ENCODE results near the gene SNRNP35.
"Not testable (repeated sequence)": the region's sequence is repeated elsewhere in the genome, so short reads cannot be mapped to it uniquely, and the experiment has no call there.

The SNRNP35 gene

GRCh38 chr12:123490089-123490488 is 32.1 kb downstream of the SNRNP35 start:
- Histone ChIP-seq H3K4me3 (ENCODE audit: low read depth, low read length) (no peak overlapping the region), H3K4me1 (ENCODE audit: control insufficient read depth, insufficient read depth, low read length, unreplicated experiment) (no peaks in the 10 kb centered on the region), H2AFZ (ENCODE audit: low read length, unreplicated experiment) (no peak overlapping the region), H3K27me3 (ENCODE audit: insufficient read depth, low read length) (no peaks in the 10 kb centered on the region), H3K27ac (ENCODE audit: low read depth, low read length) (no peak overlapping the region), H3K36me3 (ENCODE audit: insufficient read depth, low read length) (no peaks in the 10 kb centered on the region), H3K79me2 (ENCODE audit: control insufficient read depth, insufficient read depth, low read length, unreplicated experiment) (no peaks in the 10 kb centered on the region)

- Histone ChIP-seq H3K27me3 (ENCODE audit: insufficient read depth, low read length) (no peaks in the 10 kb centered on the region), H3K36me3 (ENCODE audit: insufficient read depth, low read length) (no peaks in the 10 kb centered on the region), H3K79me2 (ENCODE audit: control insufficient read depth, insufficient read depth, low read length, unreplicated experiment) (no peaks in the 10 kb centered on the region), H3K4me1 (ENCODE audit: control insufficient read depth, insufficient read depth, low read length, unreplicated experiment) (no peaks in the 10 kb centered on the region), H3K27ac (ENCODE audit: low read depth, low read length) (no peak overlapping the region), H3K4me3 (ENCODE audit: low read depth, low read length) (no peak overlapping the region), H2AFZ (ENCODE audit: low read length, unreplicated experiment) (no peak overlapping the region)
Measured at GRCh38 chr12:123491056-123491455, 33.1 kb downstream of the SNRNP35 start.

- Histone ChIP-seq H3K27ac (ENCODE audit: low read depth, low read length) (no peak overlapping the region), H2AFZ (ENCODE audit: low read length, unreplicated experiment) (no peak overlapping the region), H3K27me3 (ENCODE audit: insufficient read depth, low read length) (no peaks in the 10 kb centered on the region), H3K4me3 (ENCODE audit: low read depth, low read length) (no peak overlapping the region), H3K79me2 (ENCODE audit: control insufficient read depth, insufficient read depth, low read length, unreplicated experiment) (no peaks in the 10 kb centered on the region), H3K36me3 (ENCODE audit: insufficient read depth, low read length) (no peaks in the 10 kb centered on the region), H3K4me1 (ENCODE audit: control insufficient read depth, insufficient read depth, low read length, unreplicated experiment) (no peaks in the 10 kb centered on the region)
Measured at GRCh38 chr12:123491481-123491880, 33.5 kb downstream of the SNRNP35 start.

- not testable (repeated sequence) for H2AFZ ChIP-seq (ENCODE audit: low read length, unreplicated experiment); H3K27ac ChIP-seq (ENCODE audit: low read depth, low read length); H3K79me2 ChIP-seq (ENCODE audit: control insufficient read depth, insufficient read depth, low read length, unreplicated experiment); H3K4me3 ChIP-seq (ENCODE audit: low read depth, low read length); H3K27me3 ChIP-seq (ENCODE audit: insufficient read depth, low read length); H3K36me3 ChIP-seq (ENCODE audit: insufficient read depth, low read length); H3K4me1 ChIP-seq (ENCODE audit: control insufficient read depth, insufficient read depth, low read length, unreplicated experiment)
Measured at GRCh38 chr12:123492339-123493039, 34.5 kb downstream of the SNRNP35 start.

GRCh38 chr12:123494124-123494851 is 36.3 kb downstream of the SNRNP35 start:
- Histone ChIP-seq H3K4me3 (ENCODE audit: low read depth, low read length) (no peak overlapping the region), H3K4me1 (ENCODE audit: control insufficient read depth, insufficient read depth, low read length, unreplicated experiment) (no peaks in the 10 kb centered on the region), H3K79me2 (ENCODE audit: control insufficient read depth, insufficient read depth, low read length, unreplicated experiment) (no peaks in the 10 kb centered on the region), H3K27me3 (ENCODE audit: insufficient read depth, low read length) (no peaks in the 10 kb centered on the region), H3K27ac (ENCODE audit: low read depth, low read length) (no peak overlapping the region), H2AFZ (ENCODE audit: low read length, unreplicated experiment) (no peak overlapping the region), H3K36me3 (ENCODE audit: insufficient read depth, low read length) (peaks cover 12% of the 10 kb centered on the region; the same call in 1 of the 2 replicates)

DNA sequence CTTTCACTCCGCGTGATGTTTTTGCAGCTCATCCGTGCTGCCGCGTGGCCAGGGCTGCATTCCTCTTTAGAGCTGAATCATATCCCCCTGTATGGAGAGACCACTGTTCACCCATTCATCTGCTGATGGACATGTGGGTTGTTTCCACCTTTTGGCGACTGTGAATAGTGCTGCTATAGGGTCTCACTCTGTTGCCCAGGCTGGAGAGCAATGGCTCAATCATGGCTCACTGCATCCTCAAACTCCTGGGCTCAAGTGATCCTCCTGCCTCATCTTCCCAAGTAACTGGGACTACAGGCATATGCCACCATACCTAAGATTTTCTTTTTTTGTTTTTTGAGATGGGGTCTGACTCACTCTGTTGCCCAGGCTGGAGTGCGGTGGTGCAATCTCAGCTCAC is 39.1 kb downstream of the SNRNP35 start:
- H3K4me1 ChIP-seq (ENCODE audit: control insufficient read depth, insufficient read depth, low read length, unreplicated experiment), result no peaks in the 10 kb centered on the region
- no peak overlapping the region for H3K27ac ChIP-seq (ENCODE audit: low read depth, low read length)
- H2AFZ ChIP-seq (ENCODE audit: low read length, unreplicated experiment), result no peak overlapping the region
- H3K4me3 ChIP-seq (ENCODE audit: low read depth, low read length), result no peak overlapping the region
- no peaks in the 10 kb centered on the region for H3K79me2 ChIP-seq (ENCODE audit: control insufficient read depth, insufficient read depth, low read length, unreplicated experiment)
- H3K36me3 ChIP-seq (ENCODE audit: insufficient read depth, low read length), result peaks cover 12% of the 10 kb centered on the region; the same call in 1 of the 2 replicates
- H3K27me3 ChIP-seq (ENCODE audit: insufficient read depth, low read length), result no peaks in the 10 kb centered on the region

DNA sequence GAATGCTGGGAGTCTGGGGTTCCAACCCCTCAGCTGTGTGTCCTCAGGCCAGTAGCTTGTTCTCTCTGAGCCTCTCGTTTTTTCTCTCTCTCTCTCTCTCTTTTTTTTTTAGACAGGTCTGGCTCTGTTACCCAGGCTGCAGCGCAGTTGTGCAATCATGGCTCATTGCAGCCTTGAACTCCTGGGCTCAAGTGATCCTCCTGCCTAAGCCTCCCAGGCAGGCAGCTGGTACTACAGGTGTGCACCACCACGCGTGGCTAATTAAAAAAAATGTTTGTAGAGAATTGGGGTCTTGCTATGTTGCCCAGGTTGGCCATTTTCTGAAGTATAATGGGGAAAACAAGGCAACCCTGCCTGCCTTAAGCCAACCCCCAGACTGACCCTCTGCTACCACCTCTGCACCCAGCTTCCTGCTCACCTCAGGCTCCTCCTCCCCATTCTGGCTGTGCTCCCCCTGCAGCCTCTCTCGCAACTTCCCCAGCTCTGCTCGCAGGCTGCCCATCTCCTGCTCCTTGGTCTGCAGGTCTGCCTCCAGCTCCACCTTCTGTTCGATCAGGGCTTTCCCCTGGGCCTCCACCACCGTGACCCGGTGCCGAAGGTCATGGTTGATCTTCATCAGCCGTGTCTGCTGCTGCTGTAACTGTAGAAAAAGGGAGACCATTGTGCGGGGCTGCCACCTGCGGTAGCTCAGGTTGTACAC is 40.3 kb downstream of the SNRNP35 start:
- Histone ChIP-seq H3K79me2 (ENCODE audit: control insufficient read depth, insufficient read depth, low read length, unreplicated experiment) (no peaks in the 10 kb centered on the region), H2AFZ (ENCODE audit: low read length, unreplicated experiment) (no peak overlapping the region), H3K27me3 (ENCODE audit: insufficient read depth, low read length) (no peaks in the 10 kb centered on the region), H3K36me3 (ENCODE audit: insufficient read depth, low read length) (peaks cover 12% of the 10 kb centered on the region; the same call in 1 of the 2 replicates), H3K4me1 (ENCODE audit: control insufficient read depth, insufficient read depth, low read length, unreplicated experiment) (no peaks in the 10 kb centered on the region), H3K27ac (ENCODE audit: low read depth, low read length) (no peak overlapping the region), H3K4me3 (ENCODE audit: low read depth, low read length) (no peak overlapping the region)

DNA sequence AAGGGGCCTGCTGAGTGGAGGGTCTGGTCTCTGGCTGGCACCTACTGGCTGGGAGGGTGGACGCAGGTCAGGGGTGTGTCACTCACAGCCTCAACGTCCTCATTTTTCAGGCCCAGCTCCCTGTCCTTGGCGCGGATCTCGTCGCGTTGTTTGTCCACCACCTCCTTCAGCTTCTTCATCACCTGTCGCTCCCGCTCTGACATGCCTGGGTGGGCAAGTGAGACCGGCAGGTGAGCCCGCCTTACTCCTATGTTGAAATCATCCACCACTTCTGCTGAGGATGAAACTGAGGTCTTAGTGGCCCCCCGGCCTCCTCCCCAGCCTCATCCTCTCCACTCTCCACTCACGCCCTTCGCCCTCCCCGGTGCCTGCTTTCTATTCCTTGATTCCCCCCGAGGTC is 41.4 kb downstream of the SNRNP35 start:
- Histone ChIP-seq H3K4me1 (ENCODE audit: control insufficient read depth, insufficient read depth, low read length, unreplicated experiment) (no peaks in the 10 kb centered on the region), H2AFZ (ENCODE audit: low read length, unreplicated experiment) (no peak overlapping the region), H3K27ac (ENCODE audit: low read depth, low read length) (no peak overlapping the region), H3K79me2 (ENCODE audit: control insufficient read depth, insufficient read depth, low read length, unreplicated experiment) (no peaks in the 10 kb centered on the region), H3K27me3 (ENCODE audit: insufficient read depth, low read length) (no peaks in the 10 kb centered on the region), H3K36me3 (ENCODE audit: insufficient read depth, low read length) (peaks cover 12% of the 10 kb centered on the region; the same call in 1 of the 2 replicates), H3K4me3 (ENCODE audit: low read depth, low read length) (no peak overlapping the region)

DNA sequence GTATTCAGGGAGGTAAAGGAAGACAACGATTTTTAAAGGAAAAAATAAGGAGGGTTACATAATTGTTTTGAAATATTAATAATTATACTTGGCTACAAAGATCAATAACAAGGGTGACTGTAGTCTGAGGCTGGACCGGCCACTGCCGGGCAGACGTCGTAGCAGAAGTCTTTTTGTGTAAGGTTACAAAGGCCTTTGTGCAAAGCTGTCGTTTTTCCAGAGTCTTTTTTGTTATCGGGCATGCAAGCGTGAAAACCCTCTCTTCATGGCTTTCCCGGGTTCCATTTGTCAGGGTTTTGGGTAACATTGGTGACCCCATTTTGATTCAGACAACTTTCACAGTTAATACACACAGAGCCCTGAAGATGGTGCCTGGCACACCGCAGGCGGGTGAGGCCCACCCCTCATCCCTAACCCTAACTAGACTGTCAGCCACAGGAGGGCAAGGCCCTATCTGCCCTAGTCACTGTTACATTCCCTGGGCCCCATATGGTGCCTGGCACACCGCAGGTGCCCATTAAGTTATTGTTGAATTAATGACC is 44.3 kb downstream of the SNRNP35 start:
- Histone ChIP-seq H3K4me3 (ENCODE audit: low read depth, low read length) (no peak overlapping the region), H2AFZ (ENCODE audit: low read length, unreplicated experiment) (no peak overlapping the region), H3K27me3 (ENCODE audit: insufficient read depth, low read length) (no peaks in the 10 kb centered on the region)

DNA sequence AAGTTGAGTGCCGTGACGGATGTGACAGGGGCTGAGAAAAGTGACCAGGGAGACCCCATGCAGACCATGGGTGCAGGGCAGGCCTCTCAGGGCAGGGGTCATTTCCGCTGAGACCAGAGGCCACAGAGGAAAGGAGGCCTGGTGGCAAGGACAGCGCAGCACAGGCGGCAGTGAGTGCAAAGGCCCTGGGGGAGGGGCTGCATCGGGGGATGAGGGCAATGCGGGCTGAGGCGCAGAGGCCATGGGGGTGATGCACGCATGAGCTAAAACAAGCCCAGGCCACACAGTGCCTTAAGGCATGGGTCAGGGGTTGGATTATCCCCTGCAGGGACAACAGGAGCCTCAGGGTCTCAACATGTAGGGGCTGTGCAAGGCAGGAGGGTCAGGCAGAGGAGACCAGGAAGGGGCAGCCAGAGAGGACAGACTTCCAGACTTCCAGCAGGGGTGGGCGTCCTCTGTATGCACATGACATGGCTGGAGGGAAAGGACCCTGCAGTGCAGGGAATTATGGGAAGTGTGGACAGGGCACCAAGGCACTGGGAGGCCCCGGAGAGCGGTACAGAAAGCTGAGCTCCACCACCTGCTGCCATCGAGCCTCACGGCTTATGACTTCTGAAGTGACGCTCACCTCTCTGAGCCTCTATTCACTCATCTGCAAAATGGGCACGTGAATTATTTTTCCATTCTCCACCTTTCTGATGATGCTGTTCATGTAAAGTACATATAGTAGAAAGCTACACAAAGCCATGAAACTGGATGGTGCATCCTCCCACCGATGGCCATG is 48.3 kb downstream of the SNRNP35 start:
- no peaks in the 10 kb centered on the region for H3K4me1 ChIP-seq (ENCODE audit: control insufficient read depth, insufficient read depth, low read length, unreplicated experiment)
- no peak overlapping the region for H3K27ac ChIP-seq (ENCODE audit: low read depth, low read length)
- H2AFZ ChIP-seq (ENCODE audit: low read length, unreplicated experiment), result no peak overlapping the region
- H3K4me3 ChIP-seq (ENCODE audit: low read depth, low read length), result no peak overlapping the region
- no peaks in the 10 kb centered on the region for H3K79me2 ChIP-seq (ENCODE audit: control insufficient read depth, insufficient read depth, low read length, unreplicated experiment)
- H3K36me3 ChIP-seq (ENCODE audit: insufficient read depth, low read length), result peaks cover 5% of the 10 kb centered on the region; the same call in 1 of the 2 replicates
- H3K27me3 ChIP-seq (ENCODE audit: insufficient read depth, low read length), result no peaks in the 10 kb centered on the region

More for the DNA sequence above, 44.3 kb downstream of the SNRNP35 start:
- Histone ChIP-seq H3K27ac (ENCODE audit: low read depth, low read length) (no peak overlapping the region), H3K36me3 (ENCODE audit: insufficient read depth, low read length) (peaks cover 12% of the 10 kb centered on the region; the same call in 1 of the 2 replicates), H3K79me2 (ENCODE audit: control insufficient read depth, insufficient read depth, low read length, unreplicated experiment) (no peaks in the 10 kb centered on the region), H3K4me1 (ENCODE audit: control insufficient read depth, insufficient read depth, low read length, unreplicated experiment) (no peaks in the 10 kb centered on the region)
